Measurements from ENCODE around the gene DRC7.

DRC7 gene

GRCh38 chr16:57681950-57682728 lies 12.5 kb upstream of the DRC7 start:
- Histone ChIP-seq H3K9ac (ENCODE audit: low read length) (no peak overlapping the region), H3K4ac (ENCODE audit: low read depth, low read length) (no peak overlapping the region), H3K27me3 (ENCODE audit: insufficient read depth, low read length, poor library complexity) (no peaks in the 10 kb centered on the region), H3K4me1 (ENCODE audit: control insufficient read depth, low read depth, low read length) (no peaks in the 10 kb centered on the region), H3K27ac (ENCODE audit: low read depth, low read length) (no peak overlapping the region), H3K23ac (ENCODE audit: low read length) (no peak overlapping the region), H2AK5ac (ENCODE audit: low read length) (no peak overlapping the region), H3K56ac (ENCODE audit: low read length) (peak overlapping the region; percentile 25), H2BK120ac (ENCODE audit: low read depth, low read length) (no peak overlapping the region), H3K4me3 (ENCODE audit: low read length) (no peak overlapping the region), H3K4me2 (ENCODE audit: low read length) (no peak overlapping the region), H4K8ac (ENCODE audit: low read depth, low read length) (no peak overlapping the region), H2BK15ac (replicated peaks; ENCODE audit: low read depth) (no peak overlapping the region), H3K18ac (ENCODE audit: low read length) (no peak overlapping the region), H2BK5ac (ENCODE audit: low read length) (no peak overlapping the region), H3K79me1 (ENCODE audit: low read length) (no peaks in the 10 kb centered on the region), H4K5ac (ENCODE audit: low read length) (no peak overlapping the region), H3K79me2 (ENCODE audit: control insufficient read depth, insufficient read depth, low read length) (no peaks in the 10 kb centered on the region), H3K36me3 (ENCODE audit: control insufficient read depth, insufficient read depth, low read length) (no peaks in the 10 kb centered on the region)
- DNase-seq = no peak
- no CpG with 5 or more reads among the region's 13 CpGs for WGBS (ENCODE audit: extremely low coverage, insufficient coverage, low lambda C conversion rate)

- Histone ChIP-seq H2BK120ac (ENCODE audit: low read depth, low read length) (no peak overlapping the region), H2BK15ac (replicated peaks; ENCODE audit: low read depth) (no peak overlapping the region), H2AK5ac (ENCODE audit: low read length) (no peak overlapping the region), H2BK5ac (ENCODE audit: low read length) (no peak overlapping the region), H3K9ac (ENCODE audit: low read length) (no peak overlapping the region), H3K27ac (ENCODE audit: low read depth, low read length) (no peak overlapping the region), H3K36me3 (ENCODE audit: control insufficient read depth, insufficient read depth, low read length) (no peaks in the 10 kb centered on the region), H3K4me3 (ENCODE audit: low read length) (no peak overlapping the region), H3K56ac (ENCODE audit: low read length) (no peak overlapping the region), H3K27me3 (ENCODE audit: insufficient read depth, low read length, poor library complexity) (no peaks in the 10 kb centered on the region), H3K23ac (ENCODE audit: low read length) (no peak overlapping the region), H3K79me1 (ENCODE audit: low read length) (no peaks in the 10 kb centered on the region), H3K4ac (ENCODE audit: low read depth, low read length) (no peak overlapping the region), H4K8ac (ENCODE audit: low read depth, low read length) (no peak overlapping the region), H3K4me1 (ENCODE audit: control insufficient read depth, low read depth, low read length) (no peaks in the 10 kb centered on the region), H4K5ac (ENCODE audit: low read length) (no peak overlapping the region), H3K18ac (ENCODE audit: low read length) (no peak overlapping the region), H3K4me2 (ENCODE audit: low read length) (no peak overlapping the region), H3K79me2 (ENCODE audit: control insufficient read depth, insufficient read depth, low read length) (no peaks in the 10 kb centered on the region)
- DNase-seq = peak; percentile 50
- WGBS (ENCODE audit: extremely low coverage, insufficient coverage, low lambda C conversion rate) = no CpG with 5 or more reads among the region's 11 CpGs
Measured at GRCh38 chr16:57682809-57683635, 11.6 kb upstream of the DRC7 start.

- Histone ChIP-seq H3K4me3 (ENCODE audit: low read length) (no peak overlapping the region), H4K5ac (ENCODE audit: low read length) (no peak overlapping the region), H4K8ac (ENCODE audit: low read depth, low read length) (no peak overlapping the region), H3K36me3 (ENCODE audit: control insufficient read depth, insufficient read depth, low read length) (no peaks in the 10 kb centered on the region), H3K4me1 (ENCODE audit: control insufficient read depth, low read depth, low read length) (no peaks in the 10 kb centered on the region), H3K9ac (ENCODE audit: low read length) (no peak overlapping the region), H3K27me3 (ENCODE audit: insufficient read depth, low read length, poor library complexity) (no peaks in the 10 kb centered on the region), H2BK5ac (ENCODE audit: low read length) (no peak overlapping the region), H3K18ac (ENCODE audit: low read length) (no peak overlapping the region), H2AK5ac (ENCODE audit: low read length) (no peak overlapping the region), H3K56ac (ENCODE audit: low read length) (no peak overlapping the region), H2BK15ac (replicated peaks; ENCODE audit: low read depth) (no peak overlapping the region), H3K79me1 (ENCODE audit: low read length) (no peaks in the 10 kb centered on the region), H3K79me2 (ENCODE audit: control insufficient read depth, insufficient read depth, low read length) (no peaks in the 10 kb centered on the region), H3K4ac (ENCODE audit: low read depth, low read length) (no peak overlapping the region), H2BK120ac (ENCODE audit: low read depth, low read length) (no peak overlapping the region), H3K23ac (ENCODE audit: low read length) (no peak overlapping the region), H3K4me2 (ENCODE audit: low read length) (no peak overlapping the region), H3K27ac (ENCODE audit: low read depth, low read length) (no peak overlapping the region)
- DNase-seq = no peak
- WGBS (ENCODE audit: extremely low coverage, insufficient coverage, low lambda C conversion rate) = no CpG with 5 or more reads among the region's 18 CpGs
Measured at GRCh38 chr16:57683636-57684545, 10.7 kb upstream of the DRC7 start.

GRCh38 chr16:57684626-57685358 lies 9.8 kb upstream of the DRC7 start:
- no peaks in the 10 kb centered on the region for H3K4me1 ChIP-seq (ENCODE audit: control insufficient read depth, low read depth, low read length)
- H3K56ac ChIP-seq (ENCODE audit: low read length) = no peak overlapping the region
- DNase-seq = no peak
- no peak overlapping the region for H2BK5ac ChIP-seq (ENCODE audit: low read length)
- H3K36me3 ChIP-seq (ENCODE audit: control insufficient read depth, insufficient read depth, low read length) = no peaks in the 10 kb centered on the region
- H3K4ac ChIP-seq (ENCODE audit: low read depth, low read length) = no peak overlapping the region
- H3K18ac ChIP-seq (ENCODE audit: low read length) = no peak overlapping the region
- H3K4me3 ChIP-seq (ENCODE audit: low read length) = no peak overlapping the region
- H3K79me2 ChIP-seq (ENCODE audit: control insufficient read depth, insufficient read depth, low read length) = no peaks in the 10 kb centered on the region
- H3K4me2 ChIP-seq (ENCODE audit: low read length) = no peak overlapping the region
- H3K9ac ChIP-seq (ENCODE audit: low read length) = no peak overlapping the region
- H3K27me3 ChIP-seq (ENCODE audit: insufficient read depth, low read length, poor library complexity) = no peaks in the 10 kb centered on the region
- H3K27ac ChIP-seq (ENCODE audit: low read depth, low read length) = no peak overlapping the region
- no peak overlapping the region for H2BK15ac ChIP-seq (replicated peaks; ENCODE audit: low read depth)
- no peak overlapping the region for H2BK120ac ChIP-seq (ENCODE audit: low read depth, low read length)
- H2AK5ac ChIP-seq (ENCODE audit: low read length) = no peak overlapping the region
- H4K5ac ChIP-seq (ENCODE audit: low read length) = no peak overlapping the region
- no peaks in the 10 kb centered on the region for H3K79me1 ChIP-seq (ENCODE audit: low read length)
- no peak overlapping the region for H4K8ac ChIP-seq (ENCODE audit: low read depth, low read length)
- H3K23ac ChIP-seq (ENCODE audit: low read length) = no peak overlapping the region
- WGBS (ENCODE audit: extremely low coverage, insufficient coverage, low lambda C conversion rate) = no CpG with 5 or more reads among the region's 8 CpGs

- no peak overlapping the region for H3K23ac ChIP-seq (ENCODE audit: low read length)
- WGBS (ENCODE audit: extremely low coverage, insufficient coverage, low lambda C conversion rate) = no CpG with 5 or more reads among the region's 11 CpGs
- H3K27me3 ChIP-seq (ENCODE audit: insufficient read depth, low read length, poor library complexity) = no peaks in the 10 kb centered on the region
- no peak overlapping the region for H2AK5ac ChIP-seq (ENCODE audit: low read length)
- H2BK120ac ChIP-seq (ENCODE audit: low read depth, low read length) = no peak overlapping the region
- H3K79me2 ChIP-seq (ENCODE audit: control insufficient read depth, insufficient read depth, low read length) = no peaks in the 10 kb centered on the region
- no peak overlapping the region for H3K9ac ChIP-seq (ENCODE audit: low read length)
- H3K27ac ChIP-seq (ENCODE audit: low read depth, low read length) = no peak overlapping the region
- no peak for DNase-seq
- no peak overlapping the region for H2BK5ac ChIP-seq (ENCODE audit: low read length)
- no peak overlapping the region for H3K18ac ChIP-seq (ENCODE audit: low read length)
- no peak overlapping the region for H4K5ac ChIP-seq (ENCODE audit: low read length)
- H4K8ac ChIP-seq (ENCODE audit: low read depth, low read length) = no peak overlapping the region
- no peak overlapping the region for H3K56ac ChIP-seq (ENCODE audit: low read length)
- no peak overlapping the region for H3K4ac ChIP-seq (ENCODE audit: low read depth, low read length)
- H3K79me1 ChIP-seq (ENCODE audit: low read length) = no peaks in the 10 kb centered on the region
- H3K4me3 ChIP-seq (ENCODE audit: low read length) = no peak overlapping the region
- no peaks in the 10 kb centered on the region for H3K36me3 ChIP-seq (ENCODE audit: control insufficient read depth, insufficient read depth, low read length)
- H3K4me1 ChIP-seq (ENCODE audit: control insufficient read depth, low read depth, low read length) = no peaks in the 10 kb centered on the region
- no peak overlapping the region for H3K4me2 ChIP-seq (ENCODE audit: low read length)
- H2BK15ac ChIP-seq (replicated peaks; ENCODE audit: low read depth) = no peak overlapping the region
Measured at GRCh38 chr16:57685633-57686032, 9.0 kb upstream of the DRC7 start.
